ENCODE measurements around the gene SLC12A8.

The SLC12A8 gene

GRCh38 chr3:125212509-125213363 lies at the start of gene SLC12A8:
SLC12A8 (minus strand) TSS chr3:125212748; CDS start chr3:125211349, 1,399 bp downstream.
- peak within 1 kb of the TSS; percentile 66 for H3K4me3 ChIP-seq (ENCODE audit: low read depth, low read length)
- TF ChIP-seq, protein P1, sequence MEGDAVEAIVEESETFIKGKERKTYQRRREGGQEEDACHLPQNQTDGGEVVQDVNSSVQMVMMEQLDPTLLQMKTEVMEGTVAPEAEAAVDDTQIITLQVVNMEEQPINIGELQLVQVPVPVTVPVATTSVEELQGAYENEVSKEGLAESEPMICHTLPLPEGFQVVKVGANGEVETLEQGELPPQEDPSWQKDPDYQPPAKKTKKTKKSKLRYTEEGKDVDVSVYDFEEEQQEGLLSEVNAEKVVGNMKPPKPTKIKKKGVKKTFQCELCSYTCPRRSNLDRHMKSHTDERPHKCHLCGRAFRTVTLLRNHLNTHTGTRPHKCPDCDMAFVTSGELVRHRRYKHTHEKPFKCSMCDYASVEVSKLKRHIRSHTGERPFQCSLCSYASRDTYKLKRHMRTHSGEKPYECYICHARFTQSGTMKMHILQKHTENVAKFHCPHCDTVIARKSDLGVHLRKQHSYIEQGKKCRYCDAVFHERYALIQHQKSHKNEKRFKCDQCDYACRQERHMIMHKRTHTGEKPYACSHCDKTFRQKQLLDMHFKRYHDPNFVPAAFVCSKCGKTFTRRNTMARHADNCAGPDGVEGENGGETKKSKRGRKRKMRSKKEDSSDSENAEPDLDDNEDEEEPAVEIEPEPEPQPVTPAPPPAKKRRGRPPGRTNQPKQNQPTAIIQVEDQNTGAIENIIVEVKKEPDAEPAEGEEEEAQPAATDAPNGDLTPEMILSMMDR (IDR thresholded peaks at IDR 0.05; ENCODE audit: borderline replicate concordance, insufficient read depth, low read depth, low read length), result no peak

DNA sequence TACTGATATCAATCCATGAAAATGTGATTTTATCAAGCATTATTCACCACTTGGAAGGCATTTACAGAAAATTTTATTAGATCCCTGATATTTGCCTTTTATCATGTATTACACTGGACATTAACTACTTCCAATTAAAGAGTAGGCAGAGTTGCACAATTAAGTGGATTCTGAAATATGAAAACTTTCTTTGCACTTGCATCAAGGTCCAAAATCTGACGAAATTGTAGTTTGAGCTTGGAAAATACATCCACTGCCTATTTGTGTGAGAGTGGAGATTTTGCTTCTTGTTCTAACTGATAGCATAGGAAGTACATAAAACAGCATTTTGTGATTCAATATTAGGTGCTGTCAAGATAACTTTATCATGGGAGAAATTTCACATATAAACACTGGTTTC lies 49.6 kb upstream of the SLC12A8 start:
- TF ChIP-seq, protein P1 (IDR thresholded peaks at IDR 0.05; ENCODE audit: borderline replicate concordance, insufficient read depth, low read depth, low read length), result no peak
- no peak overlapping the region for H3K4me3 ChIP-seq (ENCODE audit: low read depth, low read length)

GRCh38 chr3:125261031-125261430 lies 48.5 kb upstream of the SLC12A8 start:
- TF ChIP-seq, protein P1 (IDR thresholded peaks at IDR 0.05; ENCODE audit: borderline replicate concordance, insufficient read depth, low read depth, low read length), result no peak
- no peak overlapping the region for H3K4me3 ChIP-seq (ENCODE audit: low read depth, low read length)

GRCh38 chr3:125260158-125260557 lies 47.6 kb upstream of the SLC12A8 start:
- H3K4me3 ChIP-seq (ENCODE audit: low read depth, low read length), result no peak overlapping the region
- TF ChIP-seq, protein P1 (IDR thresholded peaks at IDR 0.05; ENCODE audit: borderline replicate concordance, insufficient read depth, low read depth, low read length), result no peak

GRCh38 chr3:125257536-125257935 lies 45.0 kb upstream of the SLC12A8 start:
- no peak overlapping the region for H3K4me3 ChIP-seq (ENCODE audit: low read depth, low read length)
- TF ChIP-seq, protein P1 (IDR thresholded peaks at IDR 0.05; ENCODE audit: borderline replicate concordance, insufficient read depth, low read depth, low read length), result no peak

DNA sequence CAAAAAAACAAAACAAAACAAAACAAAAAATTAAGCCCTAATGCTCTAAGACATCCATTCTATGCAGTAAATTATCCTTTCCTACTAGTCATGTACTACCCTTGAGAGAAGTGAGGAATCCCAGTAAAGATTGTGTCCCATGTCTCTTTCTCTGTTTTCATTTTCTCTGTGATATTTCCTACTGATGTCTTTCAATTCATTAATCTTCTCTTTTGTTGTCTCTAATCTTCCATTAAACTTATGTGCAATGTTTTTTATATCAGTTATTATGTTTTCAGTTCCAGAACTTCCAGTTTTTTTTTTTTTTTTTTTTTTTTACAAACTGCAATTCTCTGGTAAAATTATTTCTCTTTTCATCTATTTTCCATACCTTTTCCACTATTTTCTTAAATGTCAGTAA lies 44.1 kb upstream of the SLC12A8 start:
- TF ChIP-seq, protein P1 (IDR thresholded peaks at IDR 0.05; ENCODE audit: borderline replicate concordance, insufficient read depth, low read depth, low read length), result no peak
- no peak overlapping the region for H3K4me3 ChIP-seq (ENCODE audit: low read depth, low read length)

DNA sequence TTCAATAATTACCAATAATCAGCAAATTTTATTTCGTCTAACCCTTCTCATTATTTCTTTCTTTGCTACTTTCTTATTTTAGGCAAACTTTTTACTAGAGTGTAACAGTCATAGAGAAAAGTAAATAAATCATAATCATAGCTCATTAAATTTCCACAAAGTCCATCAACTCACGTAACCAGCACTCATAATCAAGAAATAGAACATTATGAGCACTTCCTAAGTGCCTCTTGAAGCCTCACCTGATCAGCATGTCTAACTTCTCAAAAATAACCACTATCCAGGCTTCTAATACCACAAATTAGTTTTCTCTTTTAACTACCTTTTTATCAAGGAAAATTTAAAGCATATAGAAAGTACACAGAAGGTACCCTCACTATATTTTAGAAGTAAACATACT lies 38.4 kb upstream of the SLC12A8 start:
- TF ChIP-seq, protein P1 (IDR thresholded peaks at IDR 0.05; ENCODE audit: borderline replicate concordance, insufficient read depth, low read depth, low read length), result no peak
- no peak overlapping the region for H3K4me3 ChIP-seq (ENCODE audit: low read depth, low read length)
